BE2C (cell line): ENCODE results near the gene JAKMIP1.

Experiments used
- DNase-seq: peaks from one replicate; pipeline ENCODE4 v3.0.0-alpha.2; 2020
- H3K27me3 ChIP-seq: fragments of 250-450 bp; sonication (Bioruptor Pico); 2 replicates; pipeline ENCODE4 v1.5.1; 2020; ENCODE audit warnings: mild to moderate bottlenecking
- H3K36me3 ChIP-seq: fragments of 250-450 bp; sonication (Bioruptor Pico); 2 replicates; pipeline ENCODE4 v1.5.1; 2020; ENCODE audit warnings: mild to moderate bottlenecking
- H3K4me1 ChIP-seq: fragments of 250-450 bp; sonication (Bioruptor Pico); 2 replicates; pipeline ENCODE4 v1.5.1; 2020
- H3K4me3 ChIP-seq: 2 replicates; pipeline ENCODE4 v1.5.1; 2011; ENCODE audit warnings: low read depth, low read length
- H3K9me3 ChIP-seq: fragments of 250-450 bp; sonication (Bioruptor Pico); 2 replicates; pipeline ENCODE4 v1.5.1; 2020
- CTCF ChIP-seq: IDR thresholded peaks from 2 replicates; pipeline ENCODE4 v1.5.1; 2012; ENCODE audit warnings: mild to moderate bottlenecking, low read depth, low read length

Gene JAKMIP1

DNA sequence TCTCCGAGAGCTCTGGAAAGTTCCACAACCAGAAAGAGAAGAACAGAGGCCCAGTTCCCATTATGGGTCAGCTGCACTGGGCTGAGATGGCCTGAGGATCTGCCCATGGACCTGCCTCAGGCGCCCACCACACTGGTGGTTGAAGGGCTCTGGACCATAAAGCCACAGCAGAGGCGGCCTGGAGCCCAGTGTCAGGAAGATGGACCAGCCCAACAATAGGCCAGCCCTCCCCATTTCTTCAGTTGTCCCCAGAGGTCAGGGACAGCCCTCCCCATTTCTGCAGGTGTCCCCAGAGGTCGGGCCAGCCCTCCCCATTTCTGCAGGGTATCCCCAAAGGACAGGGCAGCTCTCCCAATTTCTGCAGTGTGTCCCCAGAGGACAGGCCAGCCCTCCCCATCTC, 144.9 kb downstream of the JAKMIP1 start:
- Histone ChIP-seq H3K4me3 (no peak overlapping the region), H3K4me1 (no peaks in the 10 kb centered on the region), H3K27me3 (no peaks in the 10 kb centered on the region), H3K9me3 (no peaks in the 10 kb centered on the region; the same call in 1 of the 2 replicates), H3K36me3 (peaks cover 4% of the 10 kb centered on the region; the same call in 1 of the 2 replicates)
- no peak for TF ChIP-seq CTCF
- DNase-seq = no peak

DNA sequence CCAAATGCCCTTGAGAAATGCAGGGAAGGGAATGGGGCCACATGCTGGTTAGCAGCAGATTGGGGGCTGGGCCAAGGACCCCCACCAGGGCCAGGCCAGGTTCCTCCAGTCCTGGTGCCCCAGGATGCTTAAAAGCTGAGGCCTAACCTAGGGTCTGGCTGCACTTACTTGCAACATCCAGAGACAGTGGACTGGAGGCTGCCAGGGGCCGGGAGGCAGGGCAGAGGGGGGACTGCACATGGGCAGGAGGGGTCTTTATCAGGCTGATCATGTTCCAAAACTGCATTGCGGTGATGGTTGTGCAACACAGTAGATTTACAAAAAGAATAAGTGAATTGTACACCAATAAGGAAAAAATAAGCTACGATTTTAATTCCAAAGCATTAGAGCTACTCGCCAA, 145.3 kb downstream of the JAKMIP1 start:
- no peak for DNase-seq
- Histone ChIP-seq H3K4me1 (no peaks in the 10 kb centered on the region), H3K27me3 (no peaks in the 10 kb centered on the region), H3K36me3 (peaks cover 2% of the 10 kb centered on the region; the same call in 1 of the 2 replicates), H3K9me3 (no peaks in the 10 kb centered on the region; the same call in 1 of the 2 replicates), H3K4me3 (no peak overlapping the region)
- no peak for TF ChIP-seq CTCF

GRCh38 chr4:6054162-6054922, 146.0 kb downstream of the JAKMIP1 start:
- DNase-seq = no peak
- H3K36me3 ChIP-seq = peaks cover 2% of the 10 kb centered on the region; the same call in 1 of the 2 replicates
- H3K4me3 ChIP-seq = no peak overlapping the region
- H3K9me3 ChIP-seq = no peaks in the 10 kb centered on the region; the same call in 1 of the 2 replicates
- H3K27me3 ChIP-seq = no peaks in the 10 kb centered on the region
- no peaks in the 10 kb centered on the region for H3K4me1 ChIP-seq
- TF ChIP-seq CTCF = no peak

GRCh38 chr4:6052679-6053078, 147.7 kb downstream of the JAKMIP1 start:
- TF ChIP-seq CTCF = no peak
- no peaks in the 10 kb centered on the region for H3K36me3 ChIP-seq
- no peak overlapping the region for H3K4me3 ChIP-seq
- H3K4me1 ChIP-seq = no peaks in the 10 kb centered on the region
- no peaks in the 10 kb centered on the region for H3K9me3 ChIP-seq
- H3K27me3 ChIP-seq = no peaks in the 10 kb centered on the region
- DNase-seq = no peak

- DNase-seq = no peak
- TF ChIP-seq CTCF = no peak
- no peak overlapping the region for H3K4me3 ChIP-seq
- H3K36me3 ChIP-seq = no peaks in the 10 kb centered on the region
- H3K9me3 ChIP-seq = no peaks in the 10 kb centered on the region
- no peaks in the 10 kb centered on the region for H3K27me3 ChIP-seq
- no peaks in the 10 kb centered on the region for H3K4me1 ChIP-seq
Observed at GRCh38 chr4:6050551-6050950, 149.8 kb downstream of the JAKMIP1 start.

DNA sequence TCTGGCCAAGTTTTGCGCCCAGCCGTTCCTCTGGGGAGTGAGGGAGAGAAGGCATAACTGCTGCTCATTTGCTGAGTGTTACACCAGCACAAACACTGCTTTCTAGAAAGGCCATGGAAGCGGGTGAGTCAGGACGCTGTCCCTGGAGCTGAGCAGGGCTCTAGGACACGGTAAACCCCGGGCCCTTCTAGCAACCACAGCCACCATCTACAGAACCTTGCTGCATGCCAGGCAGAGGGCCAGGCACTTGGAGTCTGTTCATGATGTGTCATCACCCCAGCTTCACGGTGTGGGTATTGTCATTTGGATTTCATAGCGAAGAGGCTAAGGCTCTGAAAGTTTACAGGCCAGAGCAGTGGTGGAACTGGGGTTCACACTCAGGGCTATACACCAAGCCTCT, 150.4 kb downstream of the JAKMIP1 start:
- Histone ChIP-seq H3K9me3 (no peaks in the 10 kb centered on the region), H3K27me3 (no peaks in the 10 kb centered on the region), H3K4me1 (no peaks in the 10 kb centered on the region), H3K36me3 (no peaks in the 10 kb centered on the region), H3K4me3 (no peak overlapping the region)
- DNase-seq = no peak
- TF ChIP-seq CTCF = no peak
